K562 (cell line): Measurements from ENCODE around the gene FAM186B. TPM values are rescaled to one million over a fixed set of nuclear protein-coding genes. Genes with fewer than 3 reads are reported as not detected.

Source experiments
- ATAC-seq: fragments of 200-7000 bp; cut with Tn5 transposase; 3 replicates; pipeline ENCODE4 v1.9.1; 2020; ENCODE audit warnings: moderate library complexity
- BruUV-seq: library from RNA; stranded (reverse); fragments of 400-500 nt; replicated peaks from 2 replicates; lab custom pipeline; 2021; lab: Mats Ljungman, UMichigan
- CTCF ChIA-PET: fragments of 300-600 bp; formaldehyde crosslinking; extraction: SDS; loops from one replicate; lab custom pipeline; 2021; ENCODE audit warnings: low intra/inter-chr PET ratio; lab: Yijun Ruan, JAX
- POLR2A ChIA-PET: fragments of 300-600, 350-650 bp; sonication (Branson Sonifier 250); formaldehyde crosslinking; extraction: SDS; loops from one replicate; lab custom pipeline; 2021; ENCODE audit warnings: antibody characterized with exemption, inconsistent platforms; lab: Yijun Ruan, JAX
- DNase-seq, 4 experiments: peaks; one replicate each; pipeline versions ENCODE4 v3.0.0 to v3.0.0-alpha.2; 2011 to 2018; ENCODE audit warnings: low spot score in 3 of 4, mixed read lengths in 3 of 4; ENCODE audit errors: extremely low read depth in 1 of 4
- FAIRE-seq: peaks from 2 replicates; lab custom pipeline; 2011; peaks lifted over from hg19 to GRCh38; lab: Jason Lieb, UNC
- H2AFZ ChIP-seq: 2 replicates; pipeline ENCODE4 v1.6.0; 2011; ENCODE audit warnings: low read depth, low read length, control low read depth, inconsistent platforms
- H3K27ac ChIP-seq: fragments of 200-600 bp; 3 replicates; pipeline ENCODE4 v1.8.0; 2011; ENCODE audit warnings: low read depth, mild to moderate bottlenecking, control low read depth, inconsistent platforms, low read length, moderate library complexity, mixed read lengths; ENCODE audit errors: extremely low read depth
- H3K27me3 ChIP-seq, 2 experiments: fragments of 300-600 bp in 1 of 2; 2 replicates in 1 of 2; 3 replicates in 1 of 2; pipeline versions ENCODE4 v1.6.0 to v1.8.0; 2011; ENCODE audit warnings: inconsistent platforms in 2 of 2, low read length in 2 of 2, mild to moderate bottlenecking in 1 of 2, mixed read lengths in 1 of 2, moderate library complexity in 1 of 2; ENCODE audit not compliant: control insufficient read depth in 2 of 2, insufficient read depth in 2 of 2
- H3K36me3 ChIP-seq: fragments of 300-600 bp; 3 replicates; pipeline ENCODE4 v1.8.0; 2011; ENCODE audit warnings: mild to moderate bottlenecking, low read length, inconsistent platforms; ENCODE audit not compliant: control insufficient read depth, insufficient read depth
- H3K4me1 ChIP-seq, 2 experiments: fragments of 200-600 bp in 1 of 2; replicated peaks in 1 of 2; 2 replicates in 1 of 2; 3 replicates in 1 of 2; pipeline versions ENCODE4 v1.5.1 to v1.8.0; 2011; ENCODE audit warnings: inconsistent platforms in 2 of 2, low read length in 2 of 2, mild to moderate bottlenecking in 1 of 2, mixed read lengths in 1 of 2, moderate library complexity in 1 of 2; ENCODE audit not compliant: control insufficient read depth in 2 of 2, insufficient read depth in 2 of 2
- H3K4me2 ChIP-seq: 2 replicates; pipeline ENCODE4 v1.6.1; 2011; ENCODE audit warnings: low read length, control low read depth, inconsistent platforms, mixed read lengths; ENCODE audit not compliant: insufficient read depth
- H3K4me3 ChIP-seq: fragments of 200-600 bp; sonication (generic), shearing (Covaris generic); 2 replicates; pipeline ENCODE4 v1.5.1; 2016; ENCODE audit warnings: control low read depth, inconsistent platforms
- H3K79me2 ChIP-seq: fragments of 200-600 bp; 3 replicates; pipeline ENCODE4 v1.8.0; 2011; ENCODE audit warnings: low read length, inconsistent platforms; ENCODE audit not compliant: control insufficient read depth, insufficient read depth
- H3K9ac ChIP-seq, 2 experiments: 2 replicates each; pipeline versions ENCODE4 v1.6.0 to v1.6.1; 2011; ENCODE audit warnings: low read depth in 2 of 2, low read length in 2 of 2, control low read depth in 1 of 2, inconsistent platforms in 1 of 2, mild to moderate bottlenecking in 1 of 2, mixed read lengths in 1 of 2; ENCODE audit not compliant: insufficient read depth in 1 of 2
- H3K9me1 ChIP-seq: one replicate; pipeline ENCODE4 v1.6.0; 2011; ENCODE audit warnings: inconsistent platforms, mild to moderate bottlenecking, low read length, moderate library complexity; ENCODE audit not compliant: control insufficient read depth, insufficient read depth
- H3K9me3 ChIP-seq: replicated peaks from 2 replicates; pipeline ENCODE4 v1.5.1; 2011; ENCODE audit warnings: low read depth, low read length, inconsistent platforms; ENCODE audit not compliant: control insufficient read depth, insufficient read depth
- H4K20me1 ChIP-seq: replicated peaks from 2 replicates; pipeline ENCODE4 v1.6.1; 2011; ENCODE audit warnings: low read length, inconsistent platforms, mixed read lengths; ENCODE audit not compliant: control insufficient read depth, insufficient read depth
- BACH1 ChIP-seq: fragments of 200-800 bp; sonication (Bioruptor generic); IDR thresholded peaks from 2 replicates; pipeline ENCODE4 v1.6.1; 2016; ENCODE audit warnings: missing genetic modification characterization, missing compliant biosample characterization
- DIDO1 ChIP-seq: fragments of 450-650 bp; IDR thresholded peaks from 2 replicates; pipeline ENCODE4 v1.6.1; 2016; ENCODE audit warnings: low read depth, missing biosample characterization, missing genetic modification characterization
- FUS ChIP-seq: fragments of 200-400 bp; formaldehyde crosslinking; optimal IDR thresholded peaks from 2 replicates; pipeline ENCODE3; 2017; ENCODE audit warnings: low read depth, low read length
- KDM4B ChIP-seq, 2 experiments: fragments of 450-650 bp in 1 of 2; sonication (generic) in 1 of 2; IDR thresholded peaks; 2 replicates each; pipeline ENCODE4 v1.6.1; 2016 to 2017; ENCODE audit warnings: borderline replicate concordance in 2 of 2, antibody characterized with exemption in 1 of 2, low read depth in 1 of 2, mild to moderate bottlenecking in 1 of 2
- STAG1 ChIP-seq: sonication (generic); formaldehyde crosslinking; IDR thresholded peaks from 2 replicates; pipeline ENCODE4 v1.5.0; 2020; ENCODE audit warnings: missing genetic modification reagents, borderline replicate concordance
- ZBTB8A ChIP-seq: fragments of 450-650 bp; IDR thresholded peaks from 2 replicates; pipeline ENCODE4 v1.6.1; 2018; ENCODE audit warnings: mild to moderate bottlenecking, moderate library complexity; ENCODE audit not compliant: partially characterized antibody
- ZNF175 ChIP-seq: fragments of 200-800 bp; sonication (Bioruptor generic); IDR thresholded peaks from 2 replicates; pipeline ENCODE4 v1.6.1; 2016; ENCODE audit warnings: low read depth, mild to moderate bottlenecking, missing genetic modification characterization, missing compliant biosample characterization
- WGBS: fragments of 100-300 bp; shearing (Covaris generic); methylation state at CpG from one replicate; pipeline ENCODE4 v1.1.6; 2016; ENCODE audit warnings: low coverage, mixed read lengths; ENCODE audit not compliant: insufficient coverage; ENCODE audit errors: missing lambda C conversion rate; 5-methylcytosine and 5-hydroxymethylcytosine counted together
- in situ Hi-C: fragments of 300-500 bp; cut with MboI; formaldehyde crosslinking; loops from 4 replicates; pipeline ENCODE4 v1.15.0; 2018; ENCODE audit warnings: inconsistent platforms, mixed read lengths
- intact Hi-C: fragments of 100-400 bp; cut with micrococcal nuclease; formaldehyde crosslinking; loops from 2 replicates; pipeline ENCODE4 v1.14.2; 2022
- polyA plus RNA-seq, 8 experiments: library from polyadenylated mRNA; depleted of rRNA in 4 of 8; stranded (reverse) in 5 of 8; unstranded in 3 of 8; fragments of >200 nt; fragmentation: Nextera tagmentation in 2 of 8; fragmentation: Illumina TruSeq in 1 of 8; extraction: Ambion mirVana in 2 of 8; extraction: Trizol in 1 of 8; gene quantifications; 2 replicates each; pipeline versions ENCODE4 v1.2.1 to v1.2.3, GENCODE V29; 2011 to 2014; ENCODE audit warnings: inconsistent platforms in 1 of 8, missing spikeins in 1 of 8
- total RNA-seq, 7 experiments: library from RNA; depleted of rRNA in 6 of 7; stranded (reverse); fragments of >200 nt in 6 of 7; fragmentation: Illumina TruSeq in 2 of 7; extraction: Trizol in 2 of 7; gene quantifications; 2 replicates each; pipeline versions ENCODE4 v1.2.1 to v1.2.3, GENCODE V29; 2011 to 2021; ENCODE audit warnings: low replicate concordance in 1 of 7
- TF ChIP-seq, protein P1 (sequence below), 3 experiments: IDR thresholded peaks in 2 of 3; conservative IDR thresholded peaks in 1 of 3; 2 replicates each; pipeline ENCODE4 v1.5.1; 2011 to 2012; ENCODE audit warnings: low read length in 3 of 3, mild to moderate bottlenecking in 3 of 3, control low read depth in 2 of 3, improper control_type of control experiment in 1 of 3, inconsistent platforms in 1 of 3, low read depth in 1 of 3, mixed read lengths in 1 of 3, moderate library complexity in 1 of 3; ENCODE audit not compliant: insufficient read depth in 2 of 3
- TF ChIP-seq, protein P2 (sequence below): sonication (generic); formaldehyde crosslinking; IDR thresholded peaks from 2 replicates; pipeline ENCODE4 v1.8.0; 2023; ENCODE audit warnings: missing genetic modification reagents, mild to moderate bottlenecking, borderline replicate concordance
- TF ChIP-seq, protein P3 (sequence below): sonication (generic); formaldehyde crosslinking; IDR thresholded peaks from 2 replicates; pipeline ENCODE4 v1.8.0; 2022; ENCODE audit warnings: mild to moderate bottlenecking, missing genetic modification reagents, borderline replicate concordance

The FAM186B gene
- total and polyA plus RNA-seq, 9 of the 15 experiments (the other 6 are each of a cell fraction or from before 2014, with no cell fraction given): 0.07 to 0.42 (median 0.15) TPM

DNA sequence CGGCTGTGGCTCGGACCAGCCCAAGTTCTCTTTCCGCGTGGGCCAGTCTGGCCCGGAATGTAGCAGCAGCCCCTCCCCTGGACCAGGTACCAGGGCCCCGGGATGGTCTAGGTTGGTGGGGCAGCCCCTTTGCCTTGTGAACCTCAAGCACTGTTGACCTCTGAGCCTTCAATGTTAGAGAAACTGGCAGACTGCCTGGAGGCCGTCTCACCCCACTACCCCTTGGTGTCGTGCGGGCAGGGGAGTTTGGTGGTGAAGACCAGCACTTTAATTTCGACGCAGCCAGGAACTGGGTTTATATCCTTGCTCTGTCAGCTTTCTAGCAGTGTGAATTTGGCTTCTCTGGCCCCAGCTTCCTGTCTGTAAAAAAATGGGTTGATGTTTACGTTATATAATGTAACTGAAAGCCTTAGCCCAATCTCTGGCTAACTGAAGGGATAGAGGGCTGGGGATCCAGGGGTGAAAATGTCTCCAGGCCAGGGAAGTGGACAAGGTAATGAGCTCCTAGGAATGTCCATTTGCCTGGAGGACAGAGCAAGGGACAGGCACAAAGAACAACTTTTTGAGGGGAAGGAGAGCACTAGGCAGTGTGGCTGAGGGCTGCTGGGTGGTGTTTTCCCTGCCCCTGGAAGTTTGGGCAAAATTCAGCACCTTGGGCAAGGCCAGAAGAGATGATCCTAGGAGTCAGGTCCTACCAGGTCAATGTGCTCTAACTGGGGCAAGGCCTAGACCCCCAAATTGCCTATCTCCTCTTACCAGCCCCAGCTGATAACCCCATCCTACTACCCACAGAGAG is 48.9 kb downstream of the FAM186B start:
- no peaks in the 10 kb centered on the region for H3K9me1 ChIP-seq
- H3K4me1 ChIP-seq: peaks cover 0 to 20% of the 10 kb centered on the region in 2 experiments; a peak in 2 of 5 replicates
- FAIRE-seq (no peak), ATAC-seq (no peak), DNase-seq (no peak)
- no peak overlapping the region for H2AFZ ChIP-seq
- no peak overlapping the region for H3K4me2 ChIP-seq
- H4K20me1 ChIP-seq: 0 out of 2 replicates have a peak, but pooled peaks cover 3% of the 10 kb centered on the region
- H3K27me3 ChIP-seq: peaks cover 0 to 16% of the 10 kb centered on the region in 2 experiments; a peak in 3 of 5 replicates
- POLR2A ChIA-PET: interaction anchor here (0.6 to 1.4 kb wide), 6 partner anchors 9 to 20 kb away, joined by 3 to 4 read pairs (median 3); no protein-coding TSS in a partner anchor
- H3K9me3 ChIP-seq: no peaks in the 10 kb centered on the region
- 78% methylated on average over 12 of the region's 12 CpGs for WGBS
- BruUV-seq: no TSS peak
- H3K27ac ChIP-seq: no peak overlapping the region
- in situ Hi-C loops: no loop called here
- CTCF ChIA-PET: no interaction called here
- H3K36me3 ChIP-seq: peaks cover 47% of the 10 kb centered on the region; the same call in 2 of the 3 replicates
- H3K4me3 ChIP-seq: no peak overlapping the region
- no peaks in the 10 kb centered on the region for H3K79me2 ChIP-seq
- intact Hi-C loops: no loop called here
- peak overlapping the region in 1 of 2 experiments; percentile 51; a peak in 1 of 4 replicates for H3K9ac ChIP-seq
- TF ChIP-seq KDM4B (IDR thresholded peaks at IDR 0.05; ENCODE audit: borderline replicate concordance in 2 of 2, low read depth in 1 of 2): no peak
- no peak for TF ChIP-seq FUS
- no peak for TF ChIP-seq ZBTB8A
- TF ChIP-seq, protein P1, sequence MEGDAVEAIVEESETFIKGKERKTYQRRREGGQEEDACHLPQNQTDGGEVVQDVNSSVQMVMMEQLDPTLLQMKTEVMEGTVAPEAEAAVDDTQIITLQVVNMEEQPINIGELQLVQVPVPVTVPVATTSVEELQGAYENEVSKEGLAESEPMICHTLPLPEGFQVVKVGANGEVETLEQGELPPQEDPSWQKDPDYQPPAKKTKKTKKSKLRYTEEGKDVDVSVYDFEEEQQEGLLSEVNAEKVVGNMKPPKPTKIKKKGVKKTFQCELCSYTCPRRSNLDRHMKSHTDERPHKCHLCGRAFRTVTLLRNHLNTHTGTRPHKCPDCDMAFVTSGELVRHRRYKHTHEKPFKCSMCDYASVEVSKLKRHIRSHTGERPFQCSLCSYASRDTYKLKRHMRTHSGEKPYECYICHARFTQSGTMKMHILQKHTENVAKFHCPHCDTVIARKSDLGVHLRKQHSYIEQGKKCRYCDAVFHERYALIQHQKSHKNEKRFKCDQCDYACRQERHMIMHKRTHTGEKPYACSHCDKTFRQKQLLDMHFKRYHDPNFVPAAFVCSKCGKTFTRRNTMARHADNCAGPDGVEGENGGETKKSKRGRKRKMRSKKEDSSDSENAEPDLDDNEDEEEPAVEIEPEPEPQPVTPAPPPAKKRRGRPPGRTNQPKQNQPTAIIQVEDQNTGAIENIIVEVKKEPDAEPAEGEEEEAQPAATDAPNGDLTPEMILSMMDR (IDR thresholded peaks at IDR 0.05 in 2 of 3, conservative IDR thresholded peaks at IDR 0.05 in 1 of 3; ENCODE audit: insufficient read depth in 2 of 3, low read depth in 1 of 3, low read length in 3 of 3): no peak
- no peak for TF ChIP-seq STAG1
- TF ChIP-seq, protein P2, sequence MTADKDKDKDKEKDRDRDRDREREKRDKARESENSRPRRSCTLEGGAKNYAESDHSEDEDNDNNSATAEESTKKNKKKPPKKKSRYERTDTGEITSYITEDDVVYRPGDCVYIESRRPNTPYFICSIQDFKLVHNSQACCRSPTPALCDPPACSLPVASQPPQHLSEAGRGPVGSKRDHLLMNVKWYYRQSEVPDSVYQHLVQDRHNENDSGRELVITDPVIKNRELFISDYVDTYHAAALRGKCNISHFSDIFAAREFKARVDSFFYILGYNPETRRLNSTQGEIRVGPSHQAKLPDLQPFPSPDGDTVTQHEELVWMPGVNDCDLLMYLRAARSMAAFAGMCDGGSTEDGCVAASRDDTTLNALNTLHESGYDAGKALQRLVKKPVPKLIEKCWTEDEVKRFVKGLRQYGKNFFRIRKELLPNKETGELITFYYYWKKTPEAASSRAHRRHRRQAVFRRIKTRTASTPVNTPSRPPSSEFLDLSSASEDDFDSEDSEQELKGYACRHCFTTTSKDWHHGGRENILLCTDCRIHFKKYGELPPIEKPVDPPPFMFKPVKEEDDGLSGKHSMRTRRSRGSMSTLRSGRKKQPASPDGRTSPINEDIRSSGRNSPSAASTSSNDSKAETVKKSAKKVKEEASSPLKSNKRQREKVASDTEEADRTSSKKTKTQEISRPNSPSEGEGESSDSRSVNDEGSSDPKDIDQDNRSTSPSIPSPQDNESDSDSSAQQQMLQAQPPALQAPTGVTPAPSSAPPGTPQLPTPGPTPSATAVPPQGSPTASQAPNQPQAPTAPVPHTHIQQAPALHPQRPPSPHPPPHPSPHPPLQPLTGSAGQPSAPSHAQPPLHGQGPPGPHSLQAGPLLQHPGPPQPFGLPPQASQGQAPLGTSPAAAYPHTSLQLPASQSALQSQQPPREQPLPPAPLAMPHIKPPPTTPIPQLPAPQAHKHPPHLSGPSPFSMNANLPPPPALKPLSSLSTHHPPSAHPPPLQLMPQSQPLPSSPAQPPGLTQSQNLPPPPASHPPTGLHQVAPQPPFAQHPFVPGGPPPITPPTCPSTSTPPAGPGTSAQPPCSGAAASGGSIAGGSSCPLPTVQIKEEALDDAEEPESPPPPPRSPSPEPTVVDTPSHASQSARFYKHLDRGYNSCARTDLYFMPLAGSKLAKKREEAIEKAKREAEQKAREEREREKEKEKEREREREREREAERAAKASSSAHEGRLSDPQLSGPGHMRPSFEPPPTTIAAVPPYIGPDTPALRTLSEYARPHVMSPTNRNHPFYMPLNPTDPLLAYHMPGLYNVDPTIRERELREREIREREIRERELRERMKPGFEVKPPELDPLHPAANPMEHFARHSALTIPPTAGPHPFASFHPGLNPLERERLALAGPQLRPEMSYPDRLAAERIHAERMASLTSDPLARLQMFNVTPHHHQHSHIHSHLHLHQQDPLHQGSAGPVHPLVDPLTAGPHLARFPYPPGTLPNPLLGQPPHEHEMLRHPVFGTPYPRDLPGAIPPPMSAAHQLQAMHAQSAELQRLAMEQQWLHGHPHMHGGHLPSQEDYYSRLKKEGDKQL (CRISPR knock-in tag): no peak
- TF ChIP-seq BACH1 (tag): no peak
- no peak for TF ChIP-seq ZNF175 (CRISPR knock-in tag)
- TF ChIP-seq, protein P3, sequence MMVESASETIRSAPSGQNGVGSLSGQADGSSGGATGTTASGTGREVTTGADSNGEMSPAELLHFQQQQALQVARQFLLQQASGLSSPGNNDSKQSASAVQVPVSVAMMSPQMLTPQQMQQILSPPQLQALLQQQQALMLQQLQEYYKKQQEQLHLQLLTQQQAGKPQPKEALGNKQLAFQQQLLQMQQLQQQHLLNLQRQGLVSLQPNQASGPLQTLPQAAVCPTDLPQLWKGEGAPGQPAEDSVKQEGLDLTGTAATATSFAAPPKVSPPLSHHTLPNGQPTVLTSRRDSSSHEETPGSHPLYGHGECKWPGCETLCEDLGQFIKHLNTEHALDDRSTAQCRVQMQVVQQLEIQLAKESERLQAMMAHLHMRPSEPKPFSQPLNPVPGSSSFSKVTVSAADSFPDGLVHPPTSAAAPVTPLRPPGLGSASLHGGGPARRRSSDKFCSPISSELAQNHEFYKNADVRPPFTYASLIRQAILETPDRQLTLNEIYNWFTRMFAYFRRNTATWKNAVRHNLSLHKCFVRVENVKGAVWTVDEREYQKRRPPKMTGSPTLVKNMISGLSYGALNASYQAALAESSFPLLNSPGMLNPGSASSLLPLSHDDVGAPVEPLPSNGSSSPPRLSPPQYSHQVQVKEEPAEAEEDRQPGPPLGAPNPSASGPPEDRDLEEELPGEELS: no peak
- TF ChIP-seq DIDO1 (tag): no peak
